Activated CD4-positive, alpha-beta memory T cell treated with anti-CD3 and anti-CD28 coated beads for 36 hours (primary cell): Measurements from ENCODE around the gene HCRT. TPM values are rescaled to one million over a fixed set of nuclear protein-coding genes. Genes with fewer than 3 reads are reported as not detected.
"Not testable (repeated sequence)": the region's sequence is repeated elsewhere in the genome, so short reads cannot be mapped to it uniquely, and the experiment has no call there.

Experiments
- CTCF ChIA-PET: fragments of 350-600 bp; sonication (Branson Sonifier 250); formaldehyde crosslinking; loops from one replicate; lab custom pipeline; 2021; ENCODE audit warnings: antibody characterized with exemption, inconsistent platforms; lab: Charles Lee
- POLR2A ChIA-PET: fragments of 350-600 bp; sonication (Branson Sonifier 250); formaldehyde crosslinking; loops from one replicate; lab custom pipeline; 2021; ENCODE audit warnings: antibody characterized with exemption; lab: Charles Lee
- DNase-seq: peaks from one replicate; pipeline ENCODE4 v3.0.0-alpha.2; 2020
- H3K27ac Mint-ChIP-seq: one replicate; pipeline ENCODE4 v1.8.0; 2021; ENCODE audit warnings: mixed read lengths
- H3K27me3 Mint-ChIP-seq: one replicate; pipeline ENCODE4 v1.8.0; 2021; ENCODE audit warnings: mixed read lengths
- H3K36me3 Mint-ChIP-seq: one replicate; pipeline ENCODE4 v1.8.0; 2021; ENCODE audit warnings: mixed read lengths
- H3K4me1 Mint-ChIP-seq: one replicate; pipeline ENCODE4 v1.8.0; 2021; ENCODE audit warnings: low read depth, mixed read lengths
- H3K4me3 Mint-ChIP-seq: one replicate; pipeline ENCODE4 v1.8.0; 2021; ENCODE audit warnings: mild to moderate bottlenecking, mixed read lengths
- H3K9me3 Mint-ChIP-seq: one replicate; pipeline ENCODE4 v1.8.0; 2021; ENCODE audit warnings: mixed read lengths
- intact Hi-C: fragments of 100-400 bp; cut with micrococcal nuclease; formaldehyde crosslinking; loops from one replicate; pipeline ENCODE4 v1.15.1; 2023
- total RNA-seq, 2 experiments: library from RNA; stranded (reverse); gene quantifications; one replicate each; pipeline ENCODE4 v1.2.3, GENCODE V29; 2021

The HCRT gene
- total RNA-seq, 2 experiments from 2014 or later, result not detected

- intact Hi-C loops, result loop anchor here (1.0 kb wide), 1 partner anchor 10 kb away; no protein-coding TSS in a partner anchor
- Mint-ChIP-seq H3K27me3 (no peaks in the 10 kb centered on the region), H3K36me3 (no peaks in the 10 kb centered on the region), H3K4me3 (peak within 1 kb of the TSS; percentile 81), H3K9me3 (no peaks in the 10 kb centered on the region), H3K27ac (peak within 1 kb of the TSS; percentile 68), H3K4me1 (peaks cover 18% of the 10 kb centered on the region)
- ChIA-PET POLR2A (interaction anchor here (1.0 to 2.6 kb wide), 7 partner anchors 10 to 194 kb away, joined by 3 to 9 read pairs (median 5); partner anchors contain the start of genes HCRT, KCNH4, STAT3 and STAT5A), CTCF (interaction anchor here (1.5 to 3.5 kb wide), 4 partner anchors 10 to 95 kb away, joined by 4 to 26 read pairs (median 11); partner anchors contain the start of gene KCNH4)
- peak; percentile 89 for DNase-seq
Observed at GRCh38 chr17:42193969-42194899, 9.0 kb upstream of the HCRT start, which contains the start of gene GHDC. TSS of gene GHDC (minus strand) at chr17:42194494. CDS start at chr17:42193581, 913 bp downstream.

GRCh38 chr17:42193216-42193968 lies 8.1 kb upstream of the HCRT start:
- Mint-ChIP-seq H3K27me3 (no peaks in the 10 kb centered on the region), H3K36me3 (no peaks in the 10 kb centered on the region), H3K4me3 (peak overlapping the region; percentile 81), H3K9me3 (no peaks in the 10 kb centered on the region), H3K4me1 (peaks cover 18% of the 10 kb centered on the region), H3K27ac (peak overlapping the region; percentile 68)
- ChIA-PET POLR2A (interaction anchor here (1.0 to 2.6 kb wide), 7 partner anchors 9 to 195 kb away, joined by 3 to 9 read pairs (median 5); partner anchors contain the start of genes HCRT, KCNH4, STAT3 and STAT5A), CTCF (interaction anchor here (1.5 to 3.5 kb wide), 4 partner anchors 9 to 96 kb away, joined by 4 to 26 read pairs (median 11); partner anchors contain the start of gene KCNH4)
- no peak for DNase-seq
- intact Hi-C loops, result no loop called here

- Mint-ChIP-seq H3K4me3 (no peak overlapping the region), H3K27me3 (no peaks in the 10 kb centered on the region), H3K9me3 (no peaks in the 10 kb centered on the region), H3K4me1 (peaks cover 18% of the 10 kb centered on the region), H3K36me3 (no peaks in the 10 kb centered on the region), H3K27ac (no peak overlapping the region)
- no peak for DNase-seq
- ChIA-PET POLR2A (interaction anchor here (0.5 to 0.9 kb wide), 3 partner anchors 8 to 133 kb away, joined by 3 to 4 read pairs (median 4); no protein-coding TSS in a partner anchor), CTCF (interaction anchor here (0.9 kb wide), 1 partner anchor 11 kb away, joined by 3 read pairs; the partner anchor contains the start of gene KCNH4)
- intact Hi-C loops, result no loop called here
Observed at GRCh38 chr17:42192189-42193126, 7.2 kb upstream of the HCRT start.

- Mint-ChIP-seq H3K4me3 (no peak overlapping the region), H3K36me3 (no peaks in the 10 kb centered on the region), H3K9me3 (no peaks in the 10 kb centered on the region), H3K27ac (no peak overlapping the region), H3K27me3 (no peaks in the 10 kb centered on the region), H3K4me1 (peaks cover 18% of the 10 kb centered on the region)
- DNase-seq, result no peak
- intact Hi-C loops, result no loop called here
- POLR2A ChIA-PET, result no interaction called here
- CTCF ChIA-PET, result interaction anchor here (0.9 kb wide), 2 partner anchors 10 to 230 kb away, joined by 3 read pairs; partner anchors contain the start of gene KCNH4
Observed at GRCh38 chr17:42191275-42191608, 6.0 kb upstream of the HCRT start.

GRCh38 chr17:42190491-42191274 lies 5.4 kb upstream of the HCRT start:
- no peak for DNase-seq
- H3K27me3 Mint-ChIP-seq, result no peaks in the 10 kb centered on the region
- intact Hi-C loops, result no loop called here
- CTCF ChIA-PET, result interaction anchor here (0.9 to 1.5 kb wide), 3 partner anchors 9 to 230 kb away, joined by 3 to 7 read pairs (median 3); partner anchors contain the start of gene KCNH4
- H3K36me3 Mint-ChIP-seq, result no peaks in the 10 kb centered on the region
- H3K4me3 Mint-ChIP-seq, result no peak overlapping the region
- no peaks in the 10 kb centered on the region for H3K9me3 Mint-ChIP-seq
- POLR2A ChIA-PET, result no interaction called here
- H3K27ac Mint-ChIP-seq, result no peak overlapping the region
- H3K4me1 Mint-ChIP-seq, result peaks cover 18% of the 10 kb centered on the region

GRCh38 chr17:42189651-42189965 lies 4.4 kb upstream of the HCRT start:
- intact Hi-C loops, result loop anchor here (10.0 kb wide), 2 partner anchors 175 to 345 kb away; partner anchors contain the start of genes DNAJC7 and NAGLU
- Mint-ChIP-seq H3K27me3 (no peaks in the 10 kb centered on the region), H3K9me3 (no peaks in the 10 kb centered on the region), H3K27ac (no peak overlapping the region), H3K36me3 (no peaks in the 10 kb centered on the region), H3K4me3 (no peak overlapping the region), H3K4me1 (peaks cover 21% of the 10 kb centered on the region)
- DNase-seq, result no peak
- ChIA-PET CTCF (interaction anchor here (1.4 to 1.5 kb wide), 2 partner anchors 8 to 33 kb away, joined by 3 to 7 read pairs; partner anchors contain the start of gene KCNH4), POLR2A (no interaction called here)

- H3K4me3 Mint-ChIP-seq, result no peak overlapping the region
- H3K4me1 Mint-ChIP-seq, result peaks cover 24% of the 10 kb centered on the region
- H3K36me3 Mint-ChIP-seq, result no peaks in the 10 kb centered on the region
- no peaks in the 10 kb centered on the region for H3K27me3 Mint-ChIP-seq
- ChIA-PET CTCF (interaction anchor here (1.0 to 1.5 kb wide), 3 partner anchors 8 to 223 kb away, joined by 3 to 7 read pairs (median 3); partner anchors contain the start of gene KCNH4), POLR2A (no interaction called here)
- no peak for DNase-seq
- intact Hi-C loops, result loop anchor here (10.0 kb wide), 2 partner anchors 174 to 346 kb away; partner anchors contain the start of genes DNAJC7 and NAGLU
- no peak overlapping the region for H3K27ac Mint-ChIP-seq
- H3K9me3 Mint-ChIP-seq, result no peaks in the 10 kb centered on the region
Observed at GRCh38 chr17:42188749-42189650, 3.7 kb upstream of the HCRT start.

GRCh38 chr17:42187833-42188232 lies 2.6 kb upstream of the HCRT start:
- no peaks in the 10 kb centered on the region for H3K9me3 Mint-ChIP-seq
- no peak overlapping the region for H3K27ac Mint-ChIP-seq
- ChIA-PET CTCF (interaction anchor here (1.0 to 1.2 kb wide), 2 partner anchors 34 to 222 kb away, joined by 3 read pairs; no protein-coding TSS in a partner anchor), POLR2A (no interaction called here)
- no peak for DNase-seq
- no peaks in the 10 kb centered on the region for H3K27me3 Mint-ChIP-seq
- no peak overlapping the region for H3K4me3 Mint-ChIP-seq
- H3K36me3 Mint-ChIP-seq, result no peaks in the 10 kb centered on the region
- intact Hi-C loops, result loop anchor here (10.0 kb wide), 2 partner anchors 173 to 347 kb away; partner anchors contain the start of genes DNAJC7 and NAGLU
- peaks cover 25% of the 10 kb centered on the region for H3K4me1 Mint-ChIP-seq

- peaks cover 32% of the 10 kb centered on the region for H3K4me1 Mint-ChIP-seq
- H3K4me3 Mint-ChIP-seq, POLR2A ChIA-PET, H3K36me3 Mint-ChIP-seq, H3K27me3 Mint-ChIP-seq, DNase-seq, CTCF ChIA-PET, H3K9me3 Mint-ChIP-seq, H3K27ac Mint-ChIP-seq: not testable (repeated sequence)
- intact Hi-C loops, result loop anchor here (10.0 kb wide), 2 partner anchors 171 to 349 kb away; partner anchors contain the start of genes DNAJC7 and NAGLU
Observed at GRCh38 chr17:42186191-42186590, 939 bp upstream of the HCRT start.
